ENCODE results near the gene SLC18A2.

- no peak for TF ChIP-seq CTCF (IDR thresholded peaks at IDR 0.05)
- TF ChIP-seq POLR2AphosphoS5 (IDR thresholded peaks at IDR 0.05), result no peak
These were observed 8.7 kb downstream of the SLC18A2 start for GRCh38 chr10:117249493-117250093.

All from esophagus muscularis mucosa (tissue), 3 donors.